Esophagus muscularis mucosa (tissue), 4 donors: ENCODE results near the gene KDM6A. TPM values are rescaled to one million over a fixed set of nuclear protein-coding genes. Genes with fewer than 3 reads are reported as not detected.
"Not testable (repeated sequence)": the region's sequence is repeated elsewhere in the genome, so short reads cannot be mapped to it uniquely, and the experiment has no call there.

Experiments used
- DNase-seq: peaks from one replicate; pipeline ENCODE4 v3.0.0-alpha.2; 2017; ENCODE audit errors: extremely low spot score
- H3K27ac ChIP-seq, 4 donors: fragments of 200-600 bp; sonication (generic); replicated peaks in 1 of 4; 1 replicate in 3 of 4; 2 replicates in 1 of 4; pipeline ENCODE4 v1.5.1; 2016 to 2019; ENCODE audit warnings: mild to moderate bottlenecking in 1 of 4
- H3K27me3 ChIP-seq, 4 donors: fragments of 200-600 bp; sonication (generic); one replicate each; pipeline versions ENCODE4 v1.5.1 to v1.6.0; 2016 to 2019
- H3K36me3 ChIP-seq, 4 donors: fragments of 200-600 bp; sonication (generic); one replicate each; pipeline ENCODE4 v1.5.1; 2016 to 2019
- H3K4me1 ChIP-seq, 4 donors: fragments of 200-600 bp; sonication (generic); one replicate each; pipeline ENCODE4 v1.5.1; 2016 to 2019
- H3K4me3 ChIP-seq, 4 donors: fragments of 200-600 bp; sonication (generic); 1 replicate in 2 of 4; 2 replicates in 2 of 4; pipeline ENCODE4 v1.5.1; 2016 to 2019; ENCODE audit warnings: mild to moderate bottlenecking in 4 of 4, moderate library complexity in 1 of 4
- H3K9me3 ChIP-seq, 4 donors: fragments of 200-600 bp; sonication (generic); 1 replicate in 3 of 4; 2 replicates in 1 of 4; pipeline ENCODE4 v1.5.1; 2016 to 2019
- CTCF ChIP-seq, 3 experiments: fragments of 200-600 bp in 2 of 3; fragments of 450-650 bp in 1 of 3; sonication (generic) in 2 of 3; IDR thresholded peaks; one replicate each; pipeline ENCODE4 v1.5.1; 2017 to 2019; ENCODE audit warnings: antibody characterized with exemption in 3 of 3, mild to moderate bottlenecking in 2 of 3, moderate library complexity in 1 of 3
- EP300 ChIP-seq: sonication (generic); formaldehyde crosslinking; IDR thresholded peaks from one replicate; pipeline ENCODE4 v1.6.1; 2017; ENCODE audit warnings: antibody characterized with exemption
- POLR2A ChIP-seq: fragments of 450-650 bp; IDR thresholded peaks from one replicate; pipeline ENCODE4 v1.6.1; 2017; ENCODE audit warnings: antibody characterized with exemption, moderate library complexity, mild to moderate bottlenecking, low read depth
- POLR2AphosphoS5 ChIP-seq, 2 donors: sonication (generic); formaldehyde crosslinking; IDR thresholded peaks; one replicate each; pipeline ENCODE4 v1.6.1; 2017; ENCODE audit warnings: antibody characterized with exemption in 2 of 2
- WGBS: methylation state at CpG from one replicate; pipeline ENCODE4 v1.1.5; 2018; 5-methylcytosine and 5-hydroxymethylcytosine counted together
- intact Hi-C: fragments of 100-400 bp; cut with DNase I; formaldehyde crosslinking; loops from one replicate; pipeline ENCODE4 v1.15.1; 2023
- total RNA-seq, 4 donors: library from RNA; depleted of rRNA; stranded (reverse); fragments of >200 nt; gene quantifications; one replicate each; pipeline versions ENCODE4 v1.1.0 to v1.2.1, GENCODE V29; 2016

KDM6A gene
- total RNA-seq, 4 donors from 2014 or later = 14.4 to 24.1 (median 23.2) TPM

- H3K36me3 ChIP-seq = peaks cover 0 to 5% (median 0%) of the 10 kb centered on the region in 4 donors
- DNase-seq = no peak
- 98% methylated on average over 2 of the region's 2 CpGs for WGBS
- H3K4me1 ChIP-seq = peaks cover 5 to 18% (median 10%) of the 10 kb centered on the region in 4 donors
- TF ChIP-seq CTCF (IDR thresholded peaks at IDR 0.05) (no peak), POLR2AphosphoS5 (IDR thresholded peaks at IDR 0.05) (no peak), EP300 (no peak), POLR2A (no peak)
- H3K27ac ChIP-seq = no peak overlapping the region
- no peak overlapping the region for H3K4me3 ChIP-seq
- intact Hi-C loops = no loop called here
- H3K9me3 ChIP-seq = no peaks in the 10 kb centered on the region
- no peaks in the 10 kb centered on the region for H3K27me3 ChIP-seq
These were observed 119.8 kb downstream of the KDM6A start for GRCh38 chrX:44992775-44993174.

GRCh38 chrX:44996277-44996676, 123.3 kb downstream of the KDM6A start:
- TF ChIP-seq CTCF (IDR thresholded peaks at IDR 0.05) = no peak
- TF ChIP-seq EP300 = no peak
- no peak for TF ChIP-seq POLR2A
- TF ChIP-seq POLR2AphosphoS5 (IDR thresholded peaks at IDR 0.05) = no peak
- WGBS = 95% methylated on average over 2 of the region's 2 CpGs
- H3K27ac ChIP-seq = no peak overlapping the region
- DNase-seq = no peak
- no peaks in the 10 kb centered on the region for H3K27me3 ChIP-seq
- intact Hi-C loops = no loop called here
- peaks cover 10 to 39% (median 18%) of the 10 kb centered on the region in 4 donors for H3K4me1 ChIP-seq
- H3K9me3 ChIP-seq = no peaks in the 10 kb centered on the region
- H3K4me3 ChIP-seq = no peak overlapping the region
- H3K36me3 ChIP-seq = no peaks in the 10 kb centered on the region

- WGBS = 82% methylated on average over 5 of the region's 10 CpGs
- no peak for DNase-seq
- TF ChIP-seq POLR2A (no peak), CTCF (IDR thresholded peaks at IDR 0.05) (no peak), POLR2AphosphoS5 (IDR thresholded peaks at IDR 0.05) (no peak), EP300 (no peak)
- Histone ChIP-seq H3K4me1 (peaks cover 10 to 46% (median 18%) of the 10 kb centered on the region in 4 donors), H3K9me3 (no peaks in the 10 kb centered on the region), H3K4me3 (no peak overlapping the region), H3K27me3 (no peaks in the 10 kb centered on the region), H3K27ac (no peak overlapping the region), H3K36me3 (no peaks in the 10 kb centered on the region)
- intact Hi-C loops = no loop called here
These were observed 124.4 kb downstream of the KDM6A start for GRCh38 chrX:44997282-44997812.

GRCh38 chrX:44997888-44998287, 124.9 kb downstream of the KDM6A start:
- H3K4me3 ChIP-seq = no peak overlapping the region
- no peak for DNase-seq
- no peaks in the 10 kb centered on the region for H3K9me3 ChIP-seq
- no peak overlapping the region for H3K27ac ChIP-seq
- TF ChIP-seq POLR2AphosphoS5 (IDR thresholded peaks at IDR 0.05) (no peak), POLR2A (no peak), EP300 (no peak), CTCF (IDR thresholded peaks at IDR 0.05) (no peak)
- no peaks in the 10 kb centered on the region for H3K36me3 ChIP-seq
- peaks cover 10 to 46% (median 18%) of the 10 kb centered on the region in 4 donors for H3K4me1 ChIP-seq
- 50% methylated on average over 1 of the region's 1 CpG for WGBS
- intact Hi-C loops = no loop called here
- no peaks in the 10 kb centered on the region for H3K27me3 ChIP-seq

- H3K4me1 ChIP-seq = peaks cover 10 to 46% (median 18%) of the 10 kb centered on the region in 4 donors
- intact Hi-C loops, DNase-seq, H3K27ac ChIP-seq, H3K36me3 ChIP-seq, H3K27me3 ChIP-seq, H3K4me3 ChIP-seq, H3K9me3 ChIP-seq: not testable (repeated sequence)
- 94% methylated on average over 8 of the region's 8 CpGs for WGBS
These were observed 126.2 kb downstream of the KDM6A start for GRCh38 chrX:44999237-44999636.

GRCh38 chrX:44999872-45000271, 126.9 kb downstream of the KDM6A start:
- H3K4me3 ChIP-seq, H3K27ac ChIP-seq, H3K9me3 ChIP-seq, intact Hi-C loops, H3K27me3 ChIP-seq, DNase-seq, H3K36me3 ChIP-seq: not testable (repeated sequence)
- WGBS = 98% methylated on average over 3 of the region's 3 CpGs
- peaks cover 10 to 46% (median 18%) of the 10 kb centered on the region in 4 donors for H3K4me1 ChIP-seq
